SK-N-SH (cell line): ENCODE measurements around the gene SLBP.

Experiments
- CHD2 ChIP-seq: fragments of 150-350 bp; IDR thresholded peaks from 2 replicates; pipeline ENCODE4 v1.6.1; 2018; ENCODE audit warnings: low read length; ENCODE audit not compliant: partially characterized antibody
- CTCF ChIP-seq: fragments of 200-600 bp; sonication (generic); IDR thresholded peaks from 2 replicates; pipeline ENCODE4 v1.6.1; 2017; ENCODE audit warnings: antibody characterized with exemption, mild to moderate bottlenecking, moderate library complexity
- EZH2phosphoT487 ChIP-seq: fragments of 200-600 bp; sonication (generic); IDR thresholded peaks from 2 replicates; pipeline ENCODE4 v1.6.1; 2017; ENCODE audit warnings: low read depth, mixed run types, mild to moderate bottlenecking, antibody characterized with exemption, moderate library complexity, borderline replicate concordance
- FOXM1 ChIP-seq: IDR thresholded peaks from 2 replicates; pipeline ENCODE4 v1.4.0; 2012; ENCODE audit warnings: low read depth, mild to moderate bottlenecking
- PBX3 ChIP-seq: IDR thresholded peaks from 2 replicates; pipeline ENCODE4; 2012
- POLR2AphosphoS5 ChIP-seq: IDR thresholded peaks from 2 replicates; pipeline ENCODE4 v1.6.1; 2012; ENCODE audit warnings: low read depth, low read length
- RCOR1 ChIP-seq: fragments of 150-350 bp; IDR thresholded peaks from 2 replicates; pipeline ENCODE4 v1.6.1; 2017; ENCODE audit warnings: antibody characterized with exemption, low read length
- REST ChIP-seq: IDR thresholded peaks from 2 replicates; pipeline ENCODE4 v1.6.1; 2012; ENCODE audit warnings: mild to moderate bottlenecking, low read depth, low read length, moderate library complexity
- USF2 ChIP-seq: fragments of 150-350 bp; IDR thresholded peaks from 2 replicates; pipeline ENCODE4 v1.6.1; 2017; ENCODE audit warnings: antibody characterized with exemption, low read length, low read depth, borderline replicate concordance

GRCh38 chr4:1654216-1654955, 57.7 kb downstream of the SLBP start:
- TF ChIP-seq REST, result no peak
- no peak for TF ChIP-seq EZH2phosphoT487
- TF ChIP-seq POLR2AphosphoS5, result no peak
- no peak for TF ChIP-seq CTCF
- TF ChIP-seq FOXM1, result no peak
- no peak for TF ChIP-seq PBX3
- TF ChIP-seq RCOR1, result no peak
- TF ChIP-seq CHD2, result no peak
- TF ChIP-seq USF2, result no peak
